ENCODE results near the gene ITPKC. TPM values are rescaled to one million over a fixed set of nuclear protein-coding genes. Genes with fewer than 3 reads are reported as not detected.
A peak's percentile ranks its signal among the peaks of the same experiment; 100 is the strongest.

The ITPKC gene
- total and polyA plus RNA-seq, 2 of the 13 experiments (the other 11 are each of a cell fraction or from before 2014, with no cell fraction given): 6.9 to 11.2 TPM

GRCh38 chr19:40777937-40778705 lies 61.2 kb downstream of the ITPKC start, which contains the start of gene RAB4B (continued):
- TF ChIP-seq ZNF687 (CRISPR knock-in tag; IDR thresholded peaks at IDR 0.05) (peak; percentile 77), CREB1 (IDR thresholded peaks at IDR 0.05) (peak; percentile 76), CREB1 (CRISPR knock-in tag; IDR thresholded peaks at IDR 0.05) (no peak), CHD2 (IDR thresholded peaks at IDR 0.05; ENCODE audit: low read depth, low read length) (peak; percentile 63; the same call in 1 of the 2 replicates), DR1 (CRISPR knock-in tag; IDR thresholded peaks at IDR 0.05) (0 out of 2 replicates have a peak, but pooled peaks have one; percentile 40), RBM39 (IDR thresholded peaks at IDR 0.05; ENCODE audit: low read depth, low read length, poor library complexity, severe bottlenecking) (peak; percentile 81), HNRNPK (IDR thresholded peaks at IDR 0.05; ENCODE audit: low read depth, low read length, poor library complexity, severe bottlenecking) (peak; percentile 80), YEATS2 (CRISPR knock-in tag; IDR thresholded peaks at IDR 0.05; ENCODE audit: borderline replicate concordance) (peak; percentile 52), TFAP4 (IDR thresholded peaks at IDR 0.05; ENCODE audit: borderline replicate concordance, low read depth) (peak; percentile 95; the same call in 1 of the 2 replicates), PBX2 (CRISPR knock-in tag; IDR thresholded peaks at IDR 0.05) (peak; percentile 70; the same call in 1 of the 2 replicates), ZNF292 (CRISPR knock-in tag; IDR thresholded peaks at IDR 0.05; ENCODE audit: borderline replicate concordance, low read depth) (no peak), POGZ (CRISPR knock-in tag; IDR thresholded peaks at IDR 0.05) (peak; percentile 54; the same call in 1 of the 2 replicates), FOXK1 (CRISPR knock-in tag; IDR thresholded peaks at IDR 0.05; ENCODE audit: borderline replicate concordance, low read depth) (peak; percentile 28; the same call in 1 of the 2 replicates), THAP11 (CRISPR knock-in tag; IDR thresholded peaks at IDR 0.05) (peak; percentile 78), SOX13 (IDR thresholded peaks at IDR 0.05) (no peak), SOX13 (CRISPR knock-in tag; conservative IDR thresholded peaks at IDR 0.05 in 1 of 2, IDR thresholded peaks at IDR 0.05 in 1 of 2) (0 out of 4 replicates have a peak, but pooled peaks of 1 of the 2 experiments have one; percentile 21), SP2 (CRISPR knock-in tag; IDR thresholded peaks at IDR 0.05) (peak; percentile 99), PRDM15 (CRISPR knock-in tag; IDR thresholded peaks at IDR 0.05) (peak; percentile 56; the same call in 1 of the 2 replicates), ZNF567 (CRISPR knock-in tag; IDR thresholded peaks at IDR 0.05; ENCODE audit: borderline replicate concordance) (0 out of 2 replicates have a peak, but pooled peaks have one; percentile 60)

All from HepG2 (cell line).